SK-N-SH (cell line): ENCODE results near the gene RGS18. TPM values are rescaled to one million over a fixed set of nuclear protein-coding genes. Genes with fewer than 3 reads are reported as not detected.

ENCODE experiments used
- CTCF ChIA-PET: fragments of 300-600, 350-600 bp; formaldehyde crosslinking; extraction: SDS; loops from one replicate; lab custom pipeline; 2021; lab: Yijun Ruan, JAX
- POLR2A ChIA-PET: fragments of 350-600 bp; sonication (Branson Sonifier 250); formaldehyde crosslinking; extraction: SDS; loops from one replicate; lab custom pipeline; 2020; ENCODE audit warnings: antibody characterized with exemption, inconsistent platforms; lab: Yijun Ruan, JAX
- DNase-seq: peaks from one replicate; pipeline ENCODE4 v3.0.0; 2012
- H2AFZ ChIP-seq: fragments of 200-600 bp; sonication (generic); 2 replicates; pipeline ENCODE4 v1.8.1; 2016; ENCODE audit warnings: antibody characterized with exemption, mild to moderate bottlenecking, low read depth
- H3F3A ChIP-seq: fragments of 200-600 bp; sonication (generic); replicated peaks from 2 replicates; pipeline ENCODE3; 2016; ENCODE audit warnings: antibody characterized with exemption, mild to moderate bottlenecking; ENCODE audit not compliant: insufficient read depth
- H3K27ac ChIP-seq, 2 experiments: fragments of 200-500 bp in 1 of 2; fragments of 200-600 bp in 1 of 2; sonication (Bioruptor generic) in 1 of 2; sonication (generic), shearing (Covaris generic) in 1 of 2; 2 replicates each; pipeline versions ENCODE4 v1.5.1 to v1.6.1; 2014 to 2016; ENCODE audit warnings: low read depth in 2 of 2, inconsistent platforms in 1 of 2, low read length in 1 of 2, mild to moderate bottlenecking in 1 of 2, mixed read lengths in 1 of 2
- H3K27me3 ChIP-seq: fragments of 200-600 bp; sonication (generic), shearing (Covaris generic); 2 replicates; pipeline ENCODE4 v1.6.1; 2016; ENCODE audit warnings: mixed run types; ENCODE audit not compliant: insufficient read depth
- H3K36me3 ChIP-seq, 2 experiments: fragments of 200-500 bp in 1 of 2; fragments of 200-600 bp in 1 of 2; sonication (Bioruptor generic) in 1 of 2; sonication (generic) in 1 of 2; replicated peaks in 1 of 2; 2 replicates each; pipeline versions ENCODE3 to v1.5.1; 2014 to 2016; ENCODE audit warnings: low read length in 1 of 2, mild to moderate bottlenecking in 1 of 2; ENCODE audit not compliant: insufficient read depth in 2 of 2, control insufficient read depth in 1 of 2
- H3K4me1 ChIP-seq, 2 experiments: fragments of 200-500 bp in 1 of 2; fragments of 200-600 bp in 1 of 2; sonication (Bioruptor generic) in 1 of 2; sonication (generic), shearing (Covaris generic) in 1 of 2; 2 replicates each; pipeline versions ENCODE4 v1.5.1 to v1.6.1; 2014 to 2016; ENCODE audit warnings: low read depth in 1 of 2, low read length in 1 of 2, mixed run types in 1 of 2; ENCODE audit not compliant: insufficient read depth in 2 of 2, control insufficient read depth in 1 of 2
- H3K4me2 ChIP-seq: fragments of 200-600 bp; sonication (generic), shearing (Covaris generic); 2 replicates; pipeline ENCODE4 v1.6.1; 2017; ENCODE audit warnings: mixed run types
- H3K4me3 ChIP-seq, 2 experiments: fragments of 200-500 bp in 1 of 2; fragments of 200-600 bp in 1 of 2; sonication (Bioruptor generic) in 1 of 2; sonication (generic), shearing (Covaris generic) in 1 of 2; 2 replicates each; pipeline versions ENCODE4 v1.5.1 to v1.8.1; 2014 to 2016; ENCODE audit warnings: low read depth in 2 of 2, inconsistent platforms in 1 of 2, low read length in 1 of 2, mild to moderate bottlenecking in 1 of 2, mixed read lengths in 1 of 2, moderate library complexity in 1 of 2
- H3K79me2 ChIP-seq: fragments of 200-600 bp; sonication (generic); 2 replicates; pipeline ENCODE4 v1.8.1; 2017; ENCODE audit warnings: mild to moderate bottlenecking; ENCODE audit not compliant: insufficient read depth
- H3K9ac ChIP-seq: fragments of 200-600 bp; sonication (generic); 2 replicates; pipeline ENCODE4 v1.6.1; 2017; ENCODE audit warnings: mixed run types
- H3K9me2 ChIP-seq: fragments of 200-600 bp; sonication (generic); 2 replicates; pipeline ENCODE4 v1.6.1; 2017; ENCODE audit warnings: mixed run types
- H3K9me3 ChIP-seq: fragments of 200-600 bp; sonication (generic); 2 replicates; pipeline ENCODE4 v1.6.1; 2017; ENCODE audit warnings: mixed run types, mild to moderate bottlenecking, moderate library complexity
- H4K20me1 ChIP-seq: fragments of 200-600 bp; sonication (generic); 2 replicates; pipeline ENCODE4 v1.6.1; 2017; ENCODE audit warnings: mild to moderate bottlenecking, mixed run types; ENCODE audit not compliant: insufficient read depth
- CHD2 ChIP-seq: fragments of 150-350 bp; IDR thresholded peaks from 2 replicates; pipeline ENCODE4 v1.6.1; 2018; ENCODE audit warnings: low read length; ENCODE audit not compliant: partially characterized antibody
- ELF1 ChIP-seq: IDR thresholded peaks from 2 replicates; pipeline ENCODE4 v1.4.0; 2012
- EP300 ChIP-seq, 2 experiments: IDR thresholded peaks; 2 replicates each; pipeline versions ENCODE4 v1.4.0 to v1.6.1; 2012; ENCODE audit warnings: borderline replicate concordance in 1 of 2, low read depth in 1 of 2, low read length in 1 of 2
- FOSL2 ChIP-seq: IDR thresholded peaks from 2 replicates; pipeline ENCODE4 v1.4.0; 2012; ENCODE audit warnings: low read depth, mild to moderate bottlenecking, moderate library complexity, borderline replicate concordance
- FOXM1 ChIP-seq: IDR thresholded peaks from 2 replicates; pipeline ENCODE4 v1.4.0; 2012; ENCODE audit warnings: low read depth, mild to moderate bottlenecking
- JUND ChIP-seq: IDR thresholded peaks from 2 replicates; pipeline ENCODE4 v1.4.0; 2012
- MEF2A ChIP-seq: IDR thresholded peaks from 2 replicates; pipeline ENCODE4 v1.4.0; 2012; ENCODE audit warnings: low read depth, borderline replicate concordance
- NRF1 ChIP-seq: IDR thresholded peaks from 2 replicates; pipeline ENCODE4 v1.6.1; 2012; ENCODE audit warnings: low read depth, mild to moderate bottlenecking, low read length
- RAD21 ChIP-seq: IDR thresholded peaks from 2 replicates; pipeline ENCODE4 v1.6.1; 2012; ENCODE audit warnings: mild to moderate bottlenecking, low read length
- RCOR1 ChIP-seq: fragments of 150-350 bp; IDR thresholded peaks from 2 replicates; pipeline ENCODE4 v1.6.1; 2017; ENCODE audit warnings: antibody characterized with exemption, low read length
- RFX5 ChIP-seq: IDR thresholded peaks from 2 replicates; pipeline ENCODE4 v1.6.1; 2012; ENCODE audit warnings: mild to moderate bottlenecking, improper control_type of control experiment, low read length
- SIN3A ChIP-seq: IDR thresholded peaks from 2 replicates; pipeline ENCODE4 v1.6.1; 2012; ENCODE audit warnings: low read depth, mild to moderate bottlenecking, low read length, moderate library complexity, borderline replicate concordance
- SMC3 ChIP-seq: IDR thresholded peaks from 2 replicates; pipeline ENCODE4 v1.6.1; 2012; ENCODE audit warnings: low read depth, low read length, improper control_type of control experiment
- TCF12 ChIP-seq: IDR thresholded peaks from 2 replicates; pipeline ENCODE4 v1.4.0; 2012
- YY1 ChIP-seq: IDR thresholded peaks from 2 replicates; pipeline ENCODE4 v1.4.0; 2012; ENCODE audit warnings: low read depth, mild to moderate bottlenecking
- ZBTB33 ChIP-seq: IDR thresholded peaks from 2 replicates; pipeline ENCODE4 v1.4.0; 2012; ENCODE audit warnings: low read depth, borderline replicate concordance
- WGBS: methylation state at CpG from one replicate; pipeline ENCODE4 v1.1.6; 2017; ENCODE audit warnings: low lambda C conversion rate; 5-methylcytosine and 5-hydroxymethylcytosine counted together
- polyA plus RNA-seq, 3 experiments: library from polyadenylated mRNA; depleted of rRNA; stranded (reverse); fragments of >200 nt; gene quantifications; 2 replicates each; pipeline ENCODE4 v1.2.3, GENCODE V29; 2012
- TF ChIP-seq, protein P1 (sequence below): IDR thresholded peaks from 2 replicates; pipeline ENCODE4 v1.4.0; 2012; ENCODE audit warnings: low read depth, borderline replicate concordance
- TF ChIP-seq, protein P2 (sequence below): IDR thresholded peaks from 2 replicates; pipeline ENCODE4 v1.6.1; 2012; ENCODE audit warnings: mild to moderate bottlenecking, low read depth, low read length, moderate library complexity

The RGS18 gene
- polyA plus RNA-seq, 1 of the 3 experiments (the other 2 are of a cell fraction) = not detected

GRCh38 chr1:192147221-192147620, 11.0 kb upstream of the RGS18 start:
- H2AFZ ChIP-seq = no peak overlapping the region
- no peaks in the 10 kb centered on the region for H3K36me3 ChIP-seq
- H3K27ac ChIP-seq = no peak overlapping the region
- no peak overlapping the region for H3K9ac ChIP-seq
- no peaks in the 10 kb centered on the region for H3K4me1 ChIP-seq
- DNase-seq = no peak
- H3K4me3 ChIP-seq = no peak overlapping the region
- POLR2A ChIA-PET = no interaction called here
- no peaks in the 10 kb centered on the region for H3K9me2 ChIP-seq
- H4K20me1 ChIP-seq = no peaks in the 10 kb centered on the region
- no peak overlapping the region for H3K4me2 ChIP-seq
- TF ChIP-seq RFX5 (no peak), EP300 (IDR thresholded peaks at IDR 0.05; ENCODE audit: borderline replicate concordance in 1 of 2, low read depth in 1 of 2, low read length in 1 of 2) (no peak), JUND (no peak), MEF2A (no peak), ZBTB33 (no peak), ELF1 (no peak)
- TF ChIP-seq, protein P1, sequence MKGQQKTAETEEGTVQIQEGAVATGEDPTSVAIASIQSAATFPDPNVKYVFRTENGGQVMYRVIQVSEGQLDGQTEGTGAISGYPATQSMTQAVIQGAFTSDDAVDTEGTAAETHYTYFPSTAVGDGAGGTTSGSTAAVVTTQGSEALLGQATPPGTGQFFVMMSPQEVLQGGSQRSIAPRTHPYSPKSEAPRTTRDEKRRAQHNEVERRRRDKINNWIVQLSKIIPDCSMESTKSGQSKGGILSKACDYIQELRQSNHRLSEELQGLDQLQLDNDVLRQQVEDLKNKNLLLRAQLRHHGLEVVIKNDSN = no peak
- no peaks in the 10 kb centered on the region for H3K9me3 ChIP-seq
- H3F3A ChIP-seq = no peaks in the 10 kb centered on the region
- no peaks in the 10 kb centered on the region for H3K79me2 ChIP-seq
- 6% methylated on average over 3 of the region's 3 CpGs for WGBS
- H3K27me3 ChIP-seq = no peaks in the 10 kb centered on the region
- CTCF ChIA-PET = no interaction called here

DNA sequence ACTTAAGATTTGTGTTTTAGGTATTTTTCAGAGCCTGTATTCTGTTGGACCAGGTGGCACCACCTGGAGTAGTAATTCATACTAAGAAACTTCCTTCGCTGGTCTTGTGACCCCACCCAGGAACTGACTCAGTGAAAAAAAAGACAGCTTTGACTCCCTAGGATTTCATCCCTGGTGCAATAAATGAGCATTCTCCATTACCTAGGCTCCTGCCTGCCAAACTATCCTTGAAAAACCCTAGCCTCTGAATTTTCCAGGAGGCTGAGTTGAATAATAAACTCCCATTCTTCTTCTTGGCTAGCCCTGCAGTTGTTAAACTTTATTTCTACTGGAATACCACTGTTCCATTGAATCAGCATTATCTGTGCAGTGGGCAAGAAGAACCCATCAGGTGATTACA, 10.6 kb upstream of the RGS18 start:
- H3K9ac ChIP-seq = no peak overlapping the region
- WGBS = 13% methylated on average over 1 of the region's 1 CpG

More for the DNA sequence above, 10.6 kb upstream of the RGS18 start:
- TF ChIP-seq YY1 (no peak), JUND (no peak), TCF12 (no peak), NRF1 (no peak), CHD2 (no peak), MEF2A (no peak), FOSL2 (no peak), EP300 (IDR thresholded peaks at IDR 0.05; ENCODE audit: borderline replicate concordance in 1 of 2, low read depth in 1 of 2, low read length in 1 of 2) (no peak), SMC3 (no peak), SIN3A (no peak), FOXM1 (no peak), RAD21 (no peak), RCOR1 (no peak)
- TF ChIP-seq, protein P2, sequence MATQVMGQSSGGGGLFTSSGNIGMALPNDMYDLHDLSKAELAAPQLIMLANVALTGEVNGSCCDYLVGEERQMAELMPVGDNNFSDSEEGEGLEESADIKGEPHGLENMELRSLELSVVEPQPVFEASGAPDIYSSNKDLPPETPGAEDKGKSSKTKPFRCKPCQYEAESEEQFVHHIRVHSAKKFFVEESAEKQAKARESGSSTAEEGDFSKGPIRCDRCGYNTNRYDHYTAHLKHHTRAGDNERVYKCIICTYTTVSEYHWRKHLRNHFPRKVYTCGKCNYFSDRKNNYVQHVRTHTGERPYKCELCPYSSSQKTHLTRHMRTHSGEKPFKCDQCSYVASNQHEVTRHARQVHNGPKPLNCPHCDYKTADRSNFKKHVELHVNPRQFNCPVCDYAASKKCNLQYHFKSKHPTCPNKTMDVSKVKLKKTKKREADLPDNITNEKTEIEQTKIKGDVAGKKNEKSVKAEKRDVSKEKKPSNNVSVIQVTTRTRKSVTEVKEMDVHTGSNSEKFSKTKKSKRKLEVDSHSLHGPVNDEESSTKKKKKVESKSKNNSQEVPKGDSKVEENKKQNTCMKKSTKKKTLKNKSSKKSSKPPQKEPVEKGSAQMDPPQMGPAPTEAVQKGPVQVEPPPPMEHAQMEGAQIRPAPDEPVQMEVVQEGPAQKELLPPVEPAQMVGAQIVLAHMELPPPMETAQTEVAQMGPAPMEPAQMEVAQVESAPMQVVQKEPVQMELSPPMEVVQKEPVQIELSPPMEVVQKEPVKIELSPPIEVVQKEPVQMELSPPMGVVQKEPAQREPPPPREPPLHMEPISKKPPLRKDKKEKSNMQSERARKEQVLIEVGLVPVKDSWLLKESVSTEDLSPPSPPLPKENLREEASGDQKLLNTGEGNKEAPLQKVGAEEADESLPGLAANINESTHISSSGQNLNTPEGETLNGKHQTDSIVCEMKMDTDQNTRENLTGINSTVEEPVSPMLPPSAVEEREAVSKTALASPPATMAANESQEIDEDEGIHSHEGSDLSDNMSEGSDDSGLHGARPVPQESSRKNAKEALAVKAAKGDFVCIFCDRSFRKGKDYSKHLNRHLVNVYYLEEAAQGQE = no peak
- H3K4me1 ChIP-seq = no peaks in the 10 kb centered on the region
- no peaks in the 10 kb centered on the region for H3F3A ChIP-seq
- no peaks in the 10 kb centered on the region for H3K36me3 ChIP-seq
- no peak overlapping the region for H3K27ac ChIP-seq
- no peaks in the 10 kb centered on the region for H3K9me2 ChIP-seq
- POLR2A ChIA-PET = no interaction called here
- no peaks in the 10 kb centered on the region for H3K27me3 ChIP-seq
- no peak for DNase-seq
- no peak overlapping the region for H3K4me3 ChIP-seq
- CTCF ChIA-PET = no interaction called here
- H3K79me2 ChIP-seq = no peaks in the 10 kb centered on the region
- no peak overlapping the region for H3K4me2 ChIP-seq
- no peaks in the 10 kb centered on the region for H3K9me3 ChIP-seq
- no peaks in the 10 kb centered on the region for H4K20me1 ChIP-seq
- H2AFZ ChIP-seq = no peak overlapping the region
